Activated CD8-positive, alpha-beta T cell treated with anti-CD3 and anti-CD28 coated beads for 36 hours (primary cell): ENCODE data around the gene CCDC63. TPM values are rescaled to one million over a fixed set of nuclear protein-coding genes. Genes with fewer than 3 reads are reported as not detected.

Source experiments
- ATAC-seq: fragments of 200-7000 bp; cut with Tn5 transposase; one replicate; pipeline ENCODE4 v1.10.0; 2021; ENCODE audit warnings: mild to moderate bottlenecking, moderate library complexity
- CTCF ChIA-PET: fragments of 350-600 bp; sonication (Branson Sonifier 250); formaldehyde crosslinking; loops from one replicate; lab custom pipeline; 2021; ENCODE audit warnings: antibody characterized with exemption; lab: Charles Lee
- POLR2A ChIA-PET: fragments of 350-600 bp; sonication (Branson Sonifier 250); formaldehyde crosslinking; loops from one replicate; lab custom pipeline; 2021; ENCODE audit warnings: antibody characterized with exemption; lab: Charles Lee
- DNase-seq: peaks from one replicate; pipeline ENCODE4 v3.0.0-alpha.2; 2020
- H3K27ac Mint-ChIP-seq: one replicate; pipeline ENCODE4 v1.8.0; 2021; ENCODE audit warnings: mild to moderate bottlenecking, mixed read lengths
- H3K27me3 Mint-ChIP-seq: one replicate; pipeline ENCODE4 v1.8.0; 2021; ENCODE audit warnings: mixed read lengths
- H3K36me3 Mint-ChIP-seq: one replicate; pipeline ENCODE4 v1.8.0; 2021; ENCODE audit warnings: low read depth, mixed read lengths
- H3K4me1 Mint-ChIP-seq: one replicate; pipeline ENCODE4 v1.8.0; 2021; ENCODE audit warnings: low read depth, mixed read lengths
- H3K4me3 Mint-ChIP-seq: one replicate; pipeline ENCODE4 v1.8.0; 2021; ENCODE audit warnings: mild to moderate bottlenecking, moderate library complexity, mixed read lengths
- H3K9me3 Mint-ChIP-seq: one replicate; pipeline ENCODE4 v1.8.0; 2021; ENCODE audit warnings: mixed read lengths
- CTCF ChIP-seq: fragments of 200-600 bp; IDR thresholded peaks from one replicate; pipeline ENCODE4 v1.8.0; 2022; ENCODE audit warnings: antibody characterized with exemption, mild to moderate bottlenecking
- intact Hi-C: fragments of 100-400 bp; cut with micrococcal nuclease; formaldehyde crosslinking; loops from one replicate; pipeline ENCODE4 v1.10.0; 2022
- total RNA-seq, 2 experiments: library from RNA; stranded (reverse); gene quantifications; one replicate each; pipeline ENCODE4 v1.2.3, GENCODE V29; 2021

Gene CCDC63
- total RNA-seq, 2 experiments from 2014 or later: not detected

DNA sequence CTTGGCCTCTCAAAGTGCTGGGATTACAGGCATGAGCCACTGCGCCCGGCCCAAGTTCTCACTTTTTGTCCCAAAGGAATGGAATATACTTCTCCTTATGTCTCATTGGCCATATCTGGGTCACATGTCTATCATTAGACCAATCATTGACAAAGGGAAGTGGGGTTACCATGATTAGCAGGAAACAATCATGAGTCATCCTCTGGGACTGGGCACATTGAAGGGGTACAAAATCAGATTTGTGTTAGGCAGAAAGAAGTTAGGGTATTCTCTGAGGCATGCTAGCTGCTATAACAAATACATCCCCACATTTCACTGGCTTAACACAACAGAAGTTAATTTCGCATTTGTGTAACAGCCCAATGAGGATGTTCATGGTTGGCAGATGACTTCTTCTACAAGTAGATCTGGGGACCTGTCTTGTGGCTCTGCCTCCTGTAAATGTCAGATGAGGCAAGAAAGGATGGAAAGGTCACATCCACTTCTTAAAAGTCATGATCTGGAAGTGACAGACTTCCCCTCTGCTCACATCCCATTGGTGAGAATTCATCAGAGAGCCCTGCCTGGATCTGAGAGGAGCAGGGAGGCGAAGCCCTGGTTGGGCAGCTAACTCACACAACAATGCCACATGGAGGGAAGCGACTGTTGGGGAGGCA, 3.1 kb downstream of the CCDC63 start:
- DNase-seq (no peak), ATAC-seq (peak; percentile 40)
- H3K36me3 Mint-ChIP-seq: no peaks in the 10 kb centered on the region
- CTCF ChIA-PET: no interaction called here
- H3K4me3 Mint-ChIP-seq: no peak overlapping the region
- no peak for TF ChIP-seq CTCF
- intact Hi-C loops: no loop called here
- H3K27me3 Mint-ChIP-seq: peaks cover 46% of the 10 kb centered on the region
- POLR2A ChIA-PET: no interaction called here
- peaks cover 11% of the 10 kb centered on the region for H3K4me1 Mint-ChIP-seq
- no peaks in the 10 kb centered on the region for H3K9me3 Mint-ChIP-seq
- H3K27ac Mint-ChIP-seq: peak overlapping the region; percentile 43

DNA sequence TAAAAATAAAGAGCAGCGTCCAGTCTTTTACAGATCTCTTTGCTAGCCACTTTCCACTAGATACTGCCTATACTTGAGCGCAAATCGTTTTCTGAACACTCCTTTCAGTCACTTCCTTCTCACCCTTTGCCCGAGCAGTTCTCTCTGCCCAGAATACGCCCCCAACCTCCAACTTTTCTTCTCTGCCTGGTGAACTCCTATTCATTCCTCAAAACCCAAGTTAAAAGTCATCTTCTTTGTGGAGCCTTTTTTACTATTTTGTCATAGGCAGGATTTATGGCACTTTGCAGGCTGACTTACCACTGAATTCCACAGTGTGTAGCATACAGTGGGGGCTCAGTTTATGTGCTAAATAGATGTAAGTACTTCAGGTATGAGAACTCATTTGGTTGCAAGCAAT, 4.0 kb downstream of the CCDC63 start:
- no peaks in the 10 kb centered on the region for H3K9me3 Mint-ChIP-seq
- TF ChIP-seq CTCF: no peak
- no peaks in the 10 kb centered on the region for H3K36me3 Mint-ChIP-seq
- no peak overlapping the region for H3K27ac Mint-ChIP-seq
- ChIA-PET POLR2A (no interaction called here), CTCF (no interaction called here)
- intact Hi-C loops: no loop called here
- ATAC-seq (no peak), DNase-seq (no peak)
- peaks cover 11% of the 10 kb centered on the region for H3K4me1 Mint-ChIP-seq
- H3K27me3 Mint-ChIP-seq: peaks cover 37% of the 10 kb centered on the region
- H3K4me3 Mint-ChIP-seq: no peak overlapping the region

- DNase-seq: no peak
- ChIA-PET POLR2A (no interaction called here), CTCF (no interaction called here)
- TF ChIP-seq CTCF: no peak
- no peak for ATAC-seq
- no peak overlapping the region for H3K27ac Mint-ChIP-seq
- H3K9me3 Mint-ChIP-seq: no peaks in the 10 kb centered on the region
- H3K36me3 Mint-ChIP-seq: no peaks in the 10 kb centered on the region
- H3K4me3 Mint-ChIP-seq: no peak overlapping the region
- intact Hi-C loops: no loop called here
- H3K4me1 Mint-ChIP-seq: peaks cover 6% of the 10 kb centered on the region
- peaks cover 18% of the 10 kb centered on the region for H3K27me3 Mint-ChIP-seq
Measured at GRCh38 chr12:110853836-110854235, 7.0 kb downstream of the CCDC63 start.

DNA sequence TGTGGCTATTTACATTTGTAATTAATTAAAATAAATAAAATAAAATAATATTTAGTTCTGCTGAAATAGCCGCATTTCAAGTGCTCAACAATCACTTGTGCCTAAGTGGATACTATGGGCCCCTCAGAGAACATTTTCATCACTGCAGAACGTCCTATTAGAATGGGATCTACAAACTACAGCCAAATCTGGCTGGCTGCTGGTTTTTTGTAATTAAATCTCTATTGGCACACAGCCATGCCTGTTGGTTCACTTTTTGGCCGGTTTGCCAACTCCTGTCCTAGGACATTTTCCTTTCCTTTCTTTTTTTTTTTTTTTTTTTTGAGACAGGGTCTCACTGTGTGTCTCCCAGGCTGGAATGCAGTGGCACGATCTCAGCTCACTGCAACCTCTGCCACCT, 9.8 kb downstream of the CCDC63 start:
- no peak overlapping the region for H3K27ac Mint-ChIP-seq
- CTCF ChIA-PET: no interaction called here

More for the DNA sequence above, 9.8 kb downstream of the CCDC63 start:
- TF ChIP-seq CTCF: no peak
- Mint-ChIP-seq H3K27me3 (peaks cover 10% of the 10 kb centered on the region), H3K9me3 (no peaks in the 10 kb centered on the region), H3K4me3 (no peak overlapping the region), H3K36me3 (no peaks in the 10 kb centered on the region), H3K4me1 (peaks cover 7% of the 10 kb centered on the region)
- DNase-seq (no peak), ATAC-seq (no peak)
- POLR2A ChIA-PET: no interaction called here
- intact Hi-C loops: no loop called here
